DOHH2 (cell line): ENCODE measurements around the gene CD302.

Experiments used
- H3F3A ChIP-seq: fragments of 200-600 bp; sonication (generic), shearing (Covaris generic); 2 replicates; pipeline ENCODE4 v1.6.0; 2016; ENCODE audit warnings: antibody characterized with exemption, mild to moderate bottlenecking; ENCODE audit not compliant: control insufficient read depth, insufficient read depth
- H3K27ac ChIP-seq: fragments of 200-600 bp; sonication (generic); 2 replicates; pipeline ENCODE4 v1.5.1; 2014; ENCODE audit warnings: low read depth, mild to moderate bottlenecking, low read length, moderate library complexity
- H3K27me3 ChIP-seq: fragments of 200-600 bp; sonication (generic); 2 replicates; pipeline ENCODE4 v1.6.1; 2014; ENCODE audit warnings: mild to moderate bottlenecking, low read length, mixed read lengths; ENCODE audit not compliant: control insufficient read depth
- H3K36me3 ChIP-seq: fragments of 200-600 bp; sonication (generic); 2 replicates; pipeline ENCODE4 v1.6.1; 2014; ENCODE audit warnings: mild to moderate bottlenecking, low read length, moderate library complexity, mixed read lengths; ENCODE audit not compliant: control insufficient read depth
- H3K4me1 ChIP-seq: fragments of 200-600 bp; sonication (generic); 2 replicates; pipeline ENCODE4 v1.6.1; 2014; ENCODE audit warnings: mild to moderate bottlenecking, low read length, mixed read lengths; ENCODE audit not compliant: control insufficient read depth
- H3K4me2 ChIP-seq: fragments of 200-600 bp; sonication (generic); 2 replicates; pipeline ENCODE4 v1.6.0; 2014; ENCODE audit warnings: mild to moderate bottlenecking, low read length, moderate library complexity
- H3K4me3 ChIP-seq: fragments of 200-600 bp; sonication (generic); 2 replicates; pipeline ENCODE4 v1.5.1; 2014; ENCODE audit warnings: mild to moderate bottlenecking, low read length, mixed read lengths
- H3K79me2 ChIP-seq: fragments of 200-600 bp; sonication (generic); 2 replicates; pipeline ENCODE4 v1.6.1; 2014; ENCODE audit warnings: mild to moderate bottlenecking, low read length, mixed read lengths; ENCODE audit not compliant: control insufficient read depth
- H3K9me2 ChIP-seq: fragments of 200-600 bp; sonication (generic); replicated peaks from 2 replicates; pipeline ENCODE4 v1.6.1; 2014; ENCODE audit warnings: mild to moderate bottlenecking, low read length, mixed read lengths; ENCODE audit not compliant: control insufficient read depth
- H3K9me3 ChIP-seq: fragments of 200-600 bp; sonication (generic); 2 replicates; pipeline ENCODE4 v1.6.1; 2014; ENCODE audit warnings: antibody characterized with exemption, low read length, mixed read lengths; ENCODE audit not compliant: control insufficient read depth, insufficient read depth
- H4K20me1 ChIP-seq: fragments of 200-600 bp; sonication (generic); 2 replicates; pipeline ENCODE4 v1.6.0; 2014; ENCODE audit warnings: low read depth, mild to moderate bottlenecking, antibody characterized with exemption, low read length, moderate library complexity; ENCODE audit not compliant: control insufficient read depth, insufficient read depth
- EZH2phosphoT487 ChIP-seq: fragments of 200-600 bp; sonication (generic); IDR thresholded peaks from 2 replicates; pipeline ENCODE4 v1.6.1; 2017; ENCODE audit warnings: borderline replicate concordance, mild to moderate bottlenecking, antibody characterized with exemption, low read length, moderate library complexity, mixed read lengths
- TF ChIP-seq, protein P1 (sequence below): fragments of 200-600 bp; sonication (generic); IDR thresholded peaks from one replicate; pipeline ENCODE4 v1.5.1; 2014; ENCODE audit warnings: antibody characterized with exemption, mild to moderate bottlenecking, low read depth, low read length; ENCODE audit not compliant: poor library complexity, severe bottlenecking

Gene CD302, protein sequence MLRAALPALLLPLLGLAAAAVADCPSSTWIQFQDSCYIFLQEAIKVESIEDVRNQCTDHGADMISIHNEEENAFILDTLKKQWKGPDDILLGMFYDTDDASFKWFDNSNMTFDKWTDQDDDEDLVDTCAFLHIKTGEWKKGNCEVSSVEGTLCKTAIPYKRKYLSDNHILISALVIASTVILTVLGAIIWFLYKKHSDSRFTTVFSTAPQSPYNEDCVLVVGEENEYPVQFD

DNA sequence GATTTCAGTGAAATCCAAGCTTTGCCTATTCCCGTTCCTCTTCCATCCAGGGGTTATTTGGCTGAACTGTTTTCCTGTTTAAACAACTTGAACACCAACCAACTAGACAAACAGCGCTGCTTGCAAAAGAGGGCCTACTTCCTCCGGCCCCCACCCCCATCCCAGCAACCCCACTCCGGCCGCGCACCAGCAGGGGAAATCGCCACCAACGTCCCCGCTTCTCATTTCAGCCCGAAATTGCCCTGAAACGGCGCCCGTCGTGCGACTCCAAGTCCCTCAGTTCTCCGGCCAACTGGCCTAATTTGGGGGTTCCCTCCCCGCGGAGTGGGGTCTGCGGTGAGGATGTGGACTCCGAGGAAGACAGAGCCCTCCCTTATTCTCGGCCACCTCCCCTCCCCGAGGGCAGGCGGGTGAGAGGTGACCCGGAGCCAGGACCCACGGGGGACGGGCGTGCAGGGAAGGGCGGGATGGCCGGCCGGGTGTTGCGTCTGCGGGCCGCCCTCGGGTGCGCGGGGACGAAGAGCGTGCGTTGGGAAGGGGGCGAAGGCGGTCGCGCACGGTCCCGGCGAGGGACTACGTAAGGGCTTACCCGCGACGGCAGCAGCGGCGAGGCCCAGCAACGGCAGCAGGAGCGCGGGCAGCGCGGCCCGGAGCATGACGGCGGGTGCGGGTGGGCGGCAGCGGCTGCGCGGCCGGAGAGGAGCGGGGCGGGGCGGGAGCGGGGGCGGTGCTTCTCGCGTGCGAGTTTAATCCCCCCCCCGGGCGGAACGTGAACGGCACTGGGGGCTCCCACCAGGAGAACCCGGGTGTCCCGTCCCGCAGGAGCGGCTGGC, at the start of gene CD302:
Gene CD302 (minus strand): TSS at position 666 of the 833 bp plus-strand sequence. CDS start 10 bp downstream, at position 656.
- Histone ChIP-seq H3K27ac (no peak within 1 kb of the TSS), H3K27me3 (peaks cover 29% of the 10 kb centered on the region), H3K4me3 (peak within 1 kb of the TSS; percentile 73)

GRCh38 chr2:159846564-159846963, 48.6 kb upstream of the CD302 start:
- Histone ChIP-seq H3K9me2 (no peaks in the 10 kb centered on the region), H3K4me2 (no peak overlapping the region), H4K20me1 (no peaks in the 10 kb centered on the region), H3K27me3 (no peaks in the 10 kb centered on the region), H3K4me1 (no peaks in the 10 kb centered on the region), H3K9me3 (no peaks in the 10 kb centered on the region), H3K4me3 (no peak overlapping the region), H3K79me2 (no peaks in the 10 kb centered on the region), H3K27ac (no peak overlapping the region), H3F3A (no peaks in the 10 kb centered on the region), H3K36me3 (no peaks in the 10 kb centered on the region)
- TF ChIP-seq EZH2phosphoT487 = no peak
- TF ChIP-seq, protein P1, sequence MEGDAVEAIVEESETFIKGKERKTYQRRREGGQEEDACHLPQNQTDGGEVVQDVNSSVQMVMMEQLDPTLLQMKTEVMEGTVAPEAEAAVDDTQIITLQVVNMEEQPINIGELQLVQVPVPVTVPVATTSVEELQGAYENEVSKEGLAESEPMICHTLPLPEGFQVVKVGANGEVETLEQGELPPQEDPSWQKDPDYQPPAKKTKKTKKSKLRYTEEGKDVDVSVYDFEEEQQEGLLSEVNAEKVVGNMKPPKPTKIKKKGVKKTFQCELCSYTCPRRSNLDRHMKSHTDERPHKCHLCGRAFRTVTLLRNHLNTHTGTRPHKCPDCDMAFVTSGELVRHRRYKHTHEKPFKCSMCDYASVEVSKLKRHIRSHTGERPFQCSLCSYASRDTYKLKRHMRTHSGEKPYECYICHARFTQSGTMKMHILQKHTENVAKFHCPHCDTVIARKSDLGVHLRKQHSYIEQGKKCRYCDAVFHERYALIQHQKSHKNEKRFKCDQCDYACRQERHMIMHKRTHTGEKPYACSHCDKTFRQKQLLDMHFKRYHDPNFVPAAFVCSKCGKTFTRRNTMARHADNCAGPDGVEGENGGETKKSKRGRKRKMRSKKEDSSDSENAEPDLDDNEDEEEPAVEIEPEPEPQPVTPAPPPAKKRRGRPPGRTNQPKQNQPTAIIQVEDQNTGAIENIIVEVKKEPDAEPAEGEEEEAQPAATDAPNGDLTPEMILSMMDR = no peak

More for the DNA sequence above, at the start of gene CD302:
- Histone ChIP-seq H3K9me3 (no peaks in the 10 kb centered on the region), H4K20me1 (no peaks in the 10 kb centered on the region), H3K79me2 (no peaks in the 10 kb centered on the region), H3K9me2 (no peaks in the 10 kb centered on the region), H3F3A (no peaks in the 10 kb centered on the region), H3K4me1 (peaks cover 23% of the 10 kb centered on the region), H3K36me3 (no peaks in the 10 kb centered on the region), H3K4me2 (peak within 1 kb of the TSS; percentile 72)
- TF ChIP-seq EZH2phosphoT487 = no peak
- TF ChIP-seq, protein P1 = no peak

- no peak for TF ChIP-seq EZH2phosphoT487
- TF ChIP-seq, protein P1 = no peak
- Histone ChIP-seq H3F3A (no peaks in the 10 kb centered on the region), H3K9me2 (no peaks in the 10 kb centered on the region), H3K27me3 (no peaks in the 10 kb centered on the region), H3K4me2 (no peak overlapping the region), H3K79me2 (no peaks in the 10 kb centered on the region), H3K36me3 (no peaks in the 10 kb centered on the region), H3K27ac (no peak overlapping the region), H3K4me1 (no peaks in the 10 kb centered on the region), H3K9me3 (no peaks in the 10 kb centered on the region), H3K4me3 (no peak overlapping the region), H4K20me1 (no peaks in the 10 kb centered on the region)
These were observed 42.6 kb upstream of the CD302 start for GRCh38 chr2:159840616-159841015.
